GM18505 (cell line): ENCODE data around the gene KRTAP9-2.
"Not testable (repeated sequence)": the region's sequence is repeated elsewhere in the genome, so short reads cannot be mapped to it uniquely, and the experiment has no call there.

Experiments used
- ATAC-seq: cut with Tn5 transposase; IDR thresholded peaks from one replicate; pipeline ENCODE4 v1.9.1; 2021; ENCODE audit not compliant: unreplicated experiment
- POLR2A ChIP-seq: IDR thresholded peaks from 4 replicates; pipeline ENCODE4 v1.6.1; 2011; ENCODE audit warnings: borderline replicate concordance; ENCODE audit not compliant: insufficient read depth, insufficient read length; ENCODE audit errors: extremely low read depth

KRTAP9-2 gene

GRCh38 chr17:41212524-41213169, 13.8 kb upstream of the KRTAP9-2 start:
- no peak for ATAC-seq
- TF ChIP-seq POLR2A = no peak

- no peak for TF ChIP-seq POLR2A
- ATAC-seq = no peak
Measured at GRCh38 chr17:41215681-41216080, 10.8 kb upstream of the KRTAP9-2 start.

- ATAC-seq = no peak
- TF ChIP-seq POLR2A = no peak
Measured at GRCh38 chr17:41223821-41224220, 2.6 kb upstream of the KRTAP9-2 start.

GRCh38 chr17:41226051-41226450, 397 bp upstream of the KRTAP9-2 start:
- no peak for TF ChIP-seq POLR2A
- ATAC-seq = no peak

GRCh38 chr17:41230094-41230493, 3.6 kb downstream of the KRTAP9-2 start:
- TF ChIP-seq POLR2A = no peak
- no peak for ATAC-seq

- TF ChIP-seq POLR2A = no peak
- no peak for ATAC-seq
Measured at GRCh38 chr17:41231731-41232130, 5.3 kb downstream of the KRTAP9-2 start.

GRCh38 chr17:41232399-41233105, 6.1 kb downstream of the KRTAP9-2 start, which contains the start of gene KRTAP9-3:
TSS of gene KRTAP9-3 (plus strand) at chr17:41232449. CDS start at chr17:41232502, 53 bp downstream.
- ATAC-seq = not testable (repeated sequence)

GRCh38 chr17:41237116-41237515, 10.7 kb downstream of the KRTAP9-2 start:
- ATAC-seq = not testable (repeated sequence)

- not testable (repeated sequence) for ATAC-seq
Measured at GRCh38 chr17:41237949-41238437, 11.5 kb downstream of the KRTAP9-2 start, which contains the start of gene KRTAP9-8. TSS of gene KRTAP9-8 (plus strand) at chr17:41237999. CDS start at chr17:41238052, 53 bp downstream.

GRCh38 chr17:41246995-41247787, 20.7 kb downstream of the KRTAP9-2 start:
- ATAC-seq = not testable (repeated sequence)

GRCh38 chr17:41249637-41250240, 23.3 kb downstream of the KRTAP9-2 start, which contains the start of gene KRTAP9-4:
TSS of gene KRTAP9-4 (plus strand) at chr17:41249687. CDS start at chr17:41249721, 34 bp downstream.
- not testable (repeated sequence) for ATAC-seq

GRCh38 chr17:41251261-41251660, 24.8 kb downstream of the KRTAP9-2 start:
- no peak for TF ChIP-seq POLR2A
- no peak for ATAC-seq

GRCh38 chr17:41254861-41255260, 28.4 kb downstream of the KRTAP9-2 start:
- ATAC-seq = no peak
- no peak for TF ChIP-seq POLR2A

GRCh38 chr17:41255381-41256290, 29.2 kb downstream of the KRTAP9-2 start, which contains the start of gene KRTAP9-9:
TSS of gene KRTAP9-9 (plus strand) at chr17:41255384.
- ATAC-seq = not testable (repeated sequence)
